GM23338 (cell line): ENCODE results near the gene GAL3ST2. TPM values are rescaled to one million over a fixed set of nuclear protein-coding genes. Genes with fewer than 3 reads are reported as not detected.

ENCODE experiments used
- ATAC-seq: fragments of 200-7000 bp; cut with Tn5 transposase; 3 replicates; pipeline ENCODE4 v1.9.1; 2020
- DNase-seq: peaks from one replicate; pipeline ENCODE4 v3.0.0-alpha.2; 2015; ENCODE audit warnings: low spot score
- H2AFZ ChIP-seq: fragments of 200-600 bp; sonication (generic); 2 replicates; pipeline ENCODE4 v1.8.0; 2016; ENCODE audit warnings: antibody characterized with exemption, mild to moderate bottlenecking, moderate library complexity
- H3F3A ChIP-seq: fragments of 200-600 bp; sonication (generic); replicated peaks from 2 replicates; pipeline ENCODE4 v1.8.0; 2017; ENCODE audit warnings: antibody characterized with exemption, mixed run types, low read depth
- H3K27ac ChIP-seq: fragments of 200-600 bp; sonication (generic); 2 replicates; pipeline ENCODE4 v1.6.1; 2016; ENCODE audit warnings: low read depth
- H3K27me3 ChIP-seq: fragments of 200-600 bp; sonication (generic); 2 replicates; pipeline ENCODE4 v1.8.0; 2016; ENCODE audit warnings: mild to moderate bottlenecking, mixed run types, moderate library complexity; ENCODE audit not compliant: insufficient read depth
- H3K36me3 ChIP-seq: fragments of 200-600 bp; sonication (generic); 2 replicates; pipeline ENCODE4 v1.8.0; 2016; ENCODE audit warnings: mild to moderate bottlenecking; ENCODE audit not compliant: insufficient read depth
- H3K4me1 ChIP-seq: fragments of 200-600 bp; sonication (generic); 2 replicates; pipeline ENCODE4 v1.8.0; 2016; ENCODE audit warnings: mild to moderate bottlenecking, moderate library complexity; ENCODE audit not compliant: insufficient read depth
- H3K4me2 ChIP-seq: fragments of 200-600 bp; sonication (generic); 2 replicates; pipeline ENCODE4 v1.7.1; 2017; ENCODE audit warnings: mixed run types
- H3K4me3 ChIP-seq: fragments of 200-600 bp; sonication (generic); 2 replicates; pipeline ENCODE4 v1.6.1; 2016; ENCODE audit warnings: mixed run types
- H3K79me2 ChIP-seq: fragments of 200-600 bp; sonication (generic); replicated peaks from 2 replicates; pipeline ENCODE4 v1.8.0; 2017; ENCODE audit warnings: mild to moderate bottlenecking; ENCODE audit not compliant: insufficient read depth
- H3K9me2 ChIP-seq: fragments of 200-600 bp; sonication (generic); 2 replicates; pipeline ENCODE4 v1.8.0; 2017; ENCODE audit not compliant: insufficient read depth
- H4K20me1 ChIP-seq: fragments of 200-600 bp; sonication (generic); replicated peaks from 2 replicates; pipeline ENCODE4 v1.8.0; 2017; ENCODE audit warnings: mild to moderate bottlenecking; ENCODE audit not compliant: insufficient read depth
- H3K27ac Mint-ChIP-seq: 2 replicates; pipeline ENCODE4 v1.8.0; 2020; ENCODE audit warnings: inconsistent platforms, mild to moderate bottlenecking, moderate library complexity, mixed read lengths
- H3K27me3 Mint-ChIP-seq: 3 replicates; pipeline ENCODE4 v1.8.0; 2022; ENCODE audit warnings: low read depth, mild to moderate bottlenecking, moderate library complexity, mixed read lengths, inconsistent platforms; ENCODE audit not compliant: insufficient read depth, poor library complexity
- H3K36me3 Mint-ChIP-seq: 3 replicates; pipeline ENCODE4 v1.8.0; 2021; ENCODE audit warnings: low read depth, mild to moderate bottlenecking, inconsistent platforms, moderate library complexity, mixed read lengths
- H3K4me1 Mint-ChIP-seq: 3 replicates; pipeline ENCODE4 v1.8.0; 2020; ENCODE audit warnings: mild to moderate bottlenecking, inconsistent platforms, mixed read lengths
- H3K4me3 Mint-ChIP-seq: 3 replicates; pipeline ENCODE4 v1.8.0; 2021; ENCODE audit warnings: moderate library complexity, mild to moderate bottlenecking, inconsistent platforms, mixed read lengths
- H3K9me3 Mint-ChIP-seq: 3 replicates; pipeline ENCODE4 v1.8.0; 2020; ENCODE audit warnings: moderate library complexity, mild to moderate bottlenecking, inconsistent platforms, mixed read lengths
- CREB1 ChIP-seq: fragments of 250-450 bp; sonication (Bioruptor Pico); IDR thresholded peaks from 2 replicates; pipeline ENCODE4 v1.5.0; 2020; ENCODE audit warnings: low read depth, mild to moderate bottlenecking, moderate library complexity
- CTCF ChIP-seq, 2 experiments: fragments of 200-600 bp in 1 of 2; sonication (generic) in 1 of 2; conservative IDR thresholded peaks; 2 replicates each; pipeline versions ENCODE4 v1.5.1 to v1.6.1; 2016 to 2017; ENCODE audit warnings: antibody characterized with exemption in 2 of 2, low read depth in 2 of 2, mild to moderate bottlenecking in 2 of 2, moderate library complexity in 1 of 2
- ETS1 ChIP-seq: IDR thresholded peaks from 2 replicates; pipeline ENCODE4 v1.6.1; 2016; ENCODE audit warnings: antibody characterized with exemption
- EZH2 ChIP-seq: fragments of 200-600 bp; sonication (generic); IDR thresholded peaks from one replicate; pipeline ENCODE4 v1.8.0; 2017; ENCODE audit warnings: antibody characterized with exemption, mild to moderate bottlenecking, low read depth; ENCODE audit not compliant: unreplicated experiment
- JUNB ChIP-seq: IDR thresholded peaks from one replicate; pipeline ENCODE4 v1.6.1; 2016; ENCODE audit warnings: antibody characterized with exemption; ENCODE audit not compliant: unreplicated experiment
- NANOG ChIP-seq: IDR thresholded peaks from 2 replicates; pipeline ENCODE4 v1.6.1; 2016; ENCODE audit warnings: antibody characterized with exemption, borderline replicate concordance
- POLR2AphosphoS5 ChIP-seq: IDR thresholded peaks from 2 replicates; pipeline ENCODE4 v1.6.1; 2016; ENCODE audit warnings: antibody characterized with exemption, low read depth
- REST ChIP-seq: IDR thresholded peaks from one replicate; pipeline ENCODE4 v1.6.1; 2018; ENCODE audit warnings: antibody characterized with exemption; ENCODE audit not compliant: unreplicated experiment
- STAT1 ChIP-seq: IDR thresholded peaks from one replicate; pipeline ENCODE4 v1.6.1; 2016; ENCODE audit warnings: antibody characterized with exemption; ENCODE audit not compliant: unreplicated experiment
- ZNF114 ChIP-seq: fragments of 250-450 bp; sonication (Bioruptor Pico); IDR thresholded peaks from 2 replicates; pipeline ENCODE4 v1.5.0; 2020; ENCODE audit warnings: mild to moderate bottlenecking, moderate library complexity
- ZNF331 ChIP-seq: fragments of 250-450 bp; sonication (Bioruptor Pico); IDR thresholded peaks from 2 replicates; pipeline ENCODE4 v1.5.0; 2020; ENCODE audit warnings: low read depth, mild to moderate bottlenecking, moderate library complexity
- ZNF462 ChIP-seq: fragments of 250-450 bp; sonication (Bioruptor Pico); IDR thresholded peaks from 2 replicates; pipeline ENCODE4 v1.5.0; 2020; ENCODE audit warnings: mild to moderate bottlenecking, moderate library complexity
- long read RNA-seq: library from polyadenylated mRNA; unstranded; transcript quantifications from one replicate; pipeline ENCODE4 v2.0.0, GENCODE V29; 2020; ENCODE audit not compliant: unreplicated experiment
- polyA plus RNA-seq: library from polyadenylated mRNA; unstranded; fragments of >200 nt; fragmentation: Nextera tagmentation; extraction: Ambion mirVana; gene quantifications from 2 replicates; pipeline ENCODE4 v1.2.1, GENCODE V29; 2016
- total RNA-seq: library from RNA; depleted of rRNA; stranded (reverse); fragments of >200 nt; shearing (Covaris generic); gene quantifications from 2 replicates; pipeline ENCODE4 v1.2.3, GENCODE V29; 2014; rRNA removed

The GAL3ST2 gene
- total RNA-seq (0.24 and 1.5 TPM in 2 replicates), polyA plus RNA-seq (0.19 TPM in 1 of 2 replicates, not detected in the other)
- long read RNA-seq: 0 reads

- Histone ChIP-seq H3K27ac (no peak within 1 kb of the TSS), H3K4me3 (no peak within 1 kb of the TSS), H3K79me2 (no peaks in the 10 kb centered on the region), H3K4me2 (no peak within 1 kb of the TSS), H3K4me1 (peaks cover 6% of the 10 kb centered on the region; the same call in 1 of the 2 replicates), H3K36me3 (peaks cover 7% of the 10 kb centered on the region; the same call in 1 of the 2 replicates), H3F3A (no peaks in the 10 kb centered on the region), H3K9me2 (no peaks in the 10 kb centered on the region), H3K27me3 (no peaks in the 10 kb centered on the region), H4K20me1 (no peaks in the 10 kb centered on the region), H2AFZ (no peak within 1 kb of the TSS)
- DNase-seq: no peak
- Mint-ChIP-seq H3K4me1 (peaks cover 24% of the 10 kb centered on the region), H3K4me3 (no peak within 1 kb of the TSS), H3K27ac (no peak within 1 kb of the TSS), H3K9me3 (peaks cover 29% of the 10 kb centered on the region), H3K27me3 (peaks cover 12% of the 10 kb centered on the region), H3K36me3 (peaks cover 12% of the 10 kb centered on the region)
- TF ChIP-seq JUNB: no peak
- no peak for TF ChIP-seq CTCF (conservative IDR thresholded peaks at IDR 0.05; ENCODE audit: low read depth in 2 of 2)
- TF ChIP-seq POLR2AphosphoS5: no peak
- TF ChIP-seq ZNF462 (CRISPR knock-in tag): no peak
- TF ChIP-seq ETS1: no peak
- TF ChIP-seq STAT1: no peak
- no peak for TF ChIP-seq NANOG
- TF ChIP-seq REST: no peak
- no peak for TF ChIP-seq EZH2
- no peak for TF ChIP-seq ZNF331 (CRISPR knock-in tag)
- TF ChIP-seq ZNF114 (CRISPR knock-in tag): no peak
- no peak for TF ChIP-seq CREB1 (CRISPR knock-in tag)
- no peak for ATAC-seq
These were observed at the start of gene GAL3ST2 for GRCh38 chr2:241776336-241777169. TSS of gene GAL3ST2 (plus strand) at chr2:241776822. CDS start at chr2:241776956, 134 bp downstream.
